ENCODE results near the gene ZNF248. TPM values are rescaled to one million over a fixed set of nuclear protein-coding genes. Genes with fewer than 3 reads are reported as not detected.

Gene ZNF248
- total RNA-seq, 2 experiments from 2014 or later, result 13.4 to 16.0 TPM

DNA sequence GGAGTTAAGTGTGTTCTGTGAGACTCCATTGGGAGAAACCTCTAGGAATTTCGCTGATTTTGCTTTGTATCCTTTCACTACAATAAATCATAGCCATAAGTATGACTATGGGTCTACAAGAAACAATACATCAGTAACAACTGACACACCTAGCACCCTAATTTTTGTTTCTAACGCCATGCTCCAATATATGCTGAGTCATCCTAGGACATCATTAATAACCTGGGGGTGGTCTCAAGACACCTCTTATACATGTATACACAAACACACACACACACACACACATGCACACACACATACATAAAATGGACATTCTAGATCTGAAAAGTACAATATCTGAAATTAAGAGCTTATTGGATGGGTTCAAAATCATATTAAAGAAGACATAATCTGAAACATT, 18.2 kb downstream of the ZNF248 start:
- Histone ChIP-seq H3K9me2 (ENCODE audit: insufficient read depth, low read length) (no peaks in the 10 kb centered on the region), H2AFZ (ENCODE audit: low read length) (no peak overlapping the region), H3K4me1 (ENCODE audit: insufficient read depth, low read length, poor library complexity, severe bottlenecking) (no peaks in the 10 kb centered on the region), H4K20me1 (ENCODE audit: insufficient read depth, low read length) (no peaks in the 10 kb centered on the region), H3K9me3 (ENCODE audit: low read length) (no peaks in the 10 kb centered on the region), H3K4me2 (ENCODE audit: low read length) (no peak overlapping the region), H3K4me3 (ENCODE audit: low read depth, low read length, poor library complexity, severe bottlenecking) (no peak overlapping the region), H3K79me2 (ENCODE audit: insufficient read depth, low read depth, low read length) (no peaks in the 10 kb centered on the region), H3K36me3 (ENCODE audit: insufficient read depth, low read length) (peaks cover 37% of the 10 kb centered on the region), H3K27ac (ENCODE audit: low read depth, low read length, poor library complexity, severe bottlenecking) (no peak overlapping the region)
- no peak for TF ChIP-seq EZH2phosphoT487 (IDR thresholded peaks at IDR 0.05; ENCODE audit: borderline replicate concordance, low read depth, low read length)
- no peak for TF ChIP-seq CTCF (conservative IDR thresholded peaks at IDR 0.05; ENCODE audit: low read length)
- intact Hi-C loops (cut with micrococcal nuclease; ENCODE audit: unreplicated experiment), result no loop called here
- ChIA-PET POLR2A (no interaction called here), CTCF (ENCODE audit: unreplicated experiment) (no interaction called here)
- no peak for DNase-seq (ENCODE audit: low spot score)
- no TSS peak for BruUV-seq (replicated peaks)

- no peak for DNase-seq (ENCODE audit: low spot score)
- peaks cover 68% of the 10 kb centered on the region for H3K36me3 ChIP-seq (ENCODE audit: insufficient read depth, low read length)
- H4K20me1 ChIP-seq (ENCODE audit: insufficient read depth, low read length), result no peaks in the 10 kb centered on the region
- H3K27ac ChIP-seq (ENCODE audit: low read depth, low read length, poor library complexity, severe bottlenecking), result no peak overlapping the region
- intact Hi-C loops (cut with micrococcal nuclease; ENCODE audit: unreplicated experiment), result no loop called here
- no TSS peak for BruUV-seq (replicated peaks)
- H3K79me2 ChIP-seq (ENCODE audit: insufficient read depth, low read depth, low read length), result no peaks in the 10 kb centered on the region
- no peaks in the 10 kb centered on the region for H3K4me1 ChIP-seq (ENCODE audit: insufficient read depth, low read length, poor library complexity, severe bottlenecking)
- no peak overlapping the region for H3K4me2 ChIP-seq (ENCODE audit: low read length)
- H3K4me3 ChIP-seq (ENCODE audit: low read depth, low read length, poor library complexity, severe bottlenecking), result no peak overlapping the region
- H3K9me2 ChIP-seq (ENCODE audit: insufficient read depth, low read length), result no peaks in the 10 kb centered on the region
- TF ChIP-seq EZH2phosphoT487 (IDR thresholded peaks at IDR 0.05; ENCODE audit: borderline replicate concordance, low read depth, low read length) (no peak), CTCF (conservative IDR thresholded peaks at IDR 0.05; ENCODE audit: low read length) (no peak)
- ChIA-PET CTCF (ENCODE audit: unreplicated experiment) (no interaction called here), POLR2A (no interaction called here)
- H3K9me3 ChIP-seq (ENCODE audit: low read length), result peaks cover 12% of the 10 kb centered on the region; the same call in 1 of the 2 replicates
- no peak overlapping the region for H2AFZ ChIP-seq (ENCODE audit: low read length)
Observed at GRCh38 chr10:37831495-37832333, 25.7 kb downstream of the ZNF248 start.

DNA sequence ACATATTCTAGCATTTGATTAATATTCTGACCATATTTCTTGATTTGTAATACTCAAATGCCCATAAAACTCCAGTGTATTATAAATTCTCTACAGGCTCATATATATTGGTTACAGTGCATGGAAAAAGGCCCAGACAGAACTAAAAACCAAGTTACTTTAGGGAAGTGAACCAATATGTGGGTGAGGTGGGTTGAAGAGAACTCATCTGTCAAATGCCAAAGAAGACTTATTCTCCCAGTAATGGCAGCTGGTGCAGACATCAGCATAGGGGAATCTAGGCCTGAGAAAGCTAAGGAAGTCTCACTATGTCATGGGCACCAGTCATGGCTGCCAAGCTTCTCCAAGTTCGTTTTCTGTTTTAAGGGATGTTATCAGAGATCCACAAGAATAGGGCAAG, 30.6 kb downstream of the ZNF248 start:
- no peak for TF ChIP-seq CTCF (conservative IDR thresholded peaks at IDR 0.05; ENCODE audit: low read length)
- TF ChIP-seq EZH2phosphoT487 (IDR thresholded peaks at IDR 0.05; ENCODE audit: borderline replicate concordance, low read depth, low read length), result no peak
- no peak overlapping the region for H3K27ac ChIP-seq (ENCODE audit: low read depth, low read length, poor library complexity, severe bottlenecking)
- H3K4me2 ChIP-seq (ENCODE audit: low read length), result no peak overlapping the region
- no peak for DNase-seq (ENCODE audit: low spot score)
- peaks cover 24% of the 10 kb centered on the region for H3K36me3 ChIP-seq (ENCODE audit: insufficient read depth, low read length)
- H3K4me1 ChIP-seq (ENCODE audit: insufficient read depth, low read length, poor library complexity, severe bottlenecking), result no peaks in the 10 kb centered on the region
- POLR2A ChIA-PET, result no interaction called here
- no peak overlapping the region for H3K4me3 ChIP-seq (ENCODE audit: low read depth, low read length, poor library complexity, severe bottlenecking)
- H4K20me1 ChIP-seq (ENCODE audit: insufficient read depth, low read length), result no peaks in the 10 kb centered on the region
- H3K79me2 ChIP-seq (ENCODE audit: insufficient read depth, low read depth, low read length), result no peaks in the 10 kb centered on the region
- H3K9me2 ChIP-seq (ENCODE audit: insufficient read depth, low read length), result no peaks in the 10 kb centered on the region
- BruUV-seq (replicated peaks), result no TSS peak
- no peak overlapping the region for H2AFZ ChIP-seq (ENCODE audit: low read length)
- H3K9me3 ChIP-seq (ENCODE audit: low read length), result no peaks in the 10 kb centered on the region
- CTCF ChIA-PET (ENCODE audit: unreplicated experiment), result no interaction called here
- intact Hi-C loops (cut with micrococcal nuclease; ENCODE audit: unreplicated experiment), result no loop called here

Data from OCI-LY7 (cell line).